Spinal cord (tissue), 10 donors: Measurements from ENCODE around the gene NKAP. TPM values are rescaled to one million over a fixed set of nuclear protein-coding genes. Genes with fewer than 3 reads are reported as not detected.
"Not testable (repeated sequence)": the region's sequence is repeated elsewhere in the genome, so short reads cannot be mapped to it uniquely, and the experiment has no call there.

Experiments
- DNase-seq, 6 donors: peaks; one replicate each; pipeline versions ENCODE4 v3.0.0 to v3.0.0-alpha.2; 2013 to 2015; ENCODE audit warnings: low spot score in 6 of 6, low read depth in 4 of 6
- H3K27ac ChIP-seq: one replicate; pipeline ENCODE4 v1.5.1; 2013; ENCODE audit warnings: low read depth, low read length, control low read depth
- H3K27me3 ChIP-seq: one replicate; pipeline ENCODE4 v1.6.1; 2013; ENCODE audit warnings: low read length; ENCODE audit not compliant: control insufficient read depth, insufficient read depth
- H3K36me3 ChIP-seq: one replicate; pipeline ENCODE4 v1.6.1; 2013; ENCODE audit warnings: low read length; ENCODE audit not compliant: control insufficient read depth, insufficient read depth
- H3K4me1 ChIP-seq: one replicate; pipeline ENCODE4 v1.6.1; 2013; ENCODE audit warnings: low read length; ENCODE audit not compliant: control insufficient read depth, insufficient read depth
- H3K4me3 ChIP-seq: one replicate; pipeline ENCODE4 v1.5.1; 2013; ENCODE audit warnings: low read depth, low read length, control low read depth
- H3K9me3 ChIP-seq: one replicate; pipeline ENCODE4 v1.6.1; 2013; ENCODE audit warnings: low read length; ENCODE audit not compliant: control insufficient read depth, insufficient read depth
- WGBS: methylation state at CpG from one replicate; pipeline ENCODE4 v1.1.5; 2013; ENCODE audit warnings: missing lambda C conversion rate; ENCODE audit not compliant: insufficient coverage; 5-methylcytosine and 5-hydroxymethylcytosine counted together
- polyA plus RNA-seq, 2 donors: library from polyadenylated mRNA; unstranded; fragments of 120-200 nt; gene quantifications; one replicate each; pipeline ENCODE4 v1.2.1, GENCODE V29; 2013; ENCODE audit not compliant: insufficient read length in 2 of 2
- total RNA-seq, 2 donors: library from RNA; depleted of rRNA in 1 of 2; stranded (reverse); fragments of 120-200 nt in 1 of 2; fragments of >200 nt in 1 of 2; gene quantifications; one replicate each; pipeline versions ENCODE4 v1.2.3 to v1.2.4, GENCODE V29; 2013 to 2014
- donor health status: healthy.

Gene NKAP
- total and polyA plus RNA-seq, 4 donors = 8.9 to 14.5 (median 11.6) TPM

DNA sequence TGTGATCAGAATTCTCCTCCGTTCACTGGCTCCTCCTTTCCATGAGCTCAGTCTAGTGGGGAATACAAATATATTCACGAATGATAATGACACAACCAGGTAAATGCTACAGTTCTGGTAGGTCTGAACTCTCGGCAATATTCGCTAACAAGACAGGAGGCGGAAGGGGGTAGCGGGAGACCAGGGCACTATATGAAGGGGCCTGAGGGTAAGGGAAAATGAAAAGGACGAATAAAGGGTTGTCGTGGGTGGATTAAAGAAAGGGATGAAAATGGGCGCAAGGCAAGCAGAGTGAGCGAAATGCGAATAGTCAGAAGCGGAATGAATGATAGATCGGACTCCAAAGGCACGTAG, 743 bp downstream of the NKAP start:
- H3K9me3 ChIP-seq = no peaks in the 10 kb centered on the region
- DNase-seq = no peak
- H3K27ac ChIP-seq = peak overlapping the region; percentile 92
- peaks cover 11% of the 10 kb centered on the region for H3K4me1 ChIP-seq
- peaks cover 3% of the 10 kb centered on the region for H3K36me3 ChIP-seq
- peak overlapping the region; percentile 80 for H3K4me3 ChIP-seq
- WGBS = 29% methylated on average over 12 of the region's 14 CpGs
- no peaks in the 10 kb centered on the region for H3K27me3 ChIP-seq

DNA sequence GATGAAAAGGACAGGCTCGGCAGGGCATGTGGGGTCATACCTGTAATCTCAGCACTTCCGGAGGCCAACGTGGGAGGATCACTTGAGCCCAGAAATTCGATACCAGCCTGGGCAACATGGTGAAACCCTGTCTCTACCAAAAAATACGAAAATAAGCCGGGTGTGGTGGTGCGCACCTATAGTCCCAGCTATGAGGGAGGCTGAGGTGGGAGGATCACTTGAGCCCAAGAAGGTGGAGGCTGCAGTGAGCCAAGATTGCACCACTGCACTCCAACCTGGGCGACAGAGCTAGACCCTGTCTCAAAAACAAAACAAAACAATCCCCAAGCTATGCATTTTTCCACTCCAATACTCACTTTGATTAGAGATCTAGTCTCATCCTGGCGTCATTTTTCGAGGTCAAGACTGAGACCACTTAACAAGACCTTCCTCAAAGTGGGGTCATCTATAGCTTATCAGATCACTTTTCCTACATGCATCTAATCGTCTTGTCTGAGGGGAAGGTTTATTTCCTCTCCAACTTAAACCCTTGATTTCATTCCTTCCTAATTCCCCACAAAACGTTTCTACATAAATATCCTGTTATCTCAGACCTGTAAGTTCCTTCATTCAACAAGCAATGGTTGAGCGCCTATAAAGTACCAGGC, 1.3 kb downstream of the NKAP start:
- peaks cover 5% of the 10 kb centered on the region for H3K36me3 ChIP-seq
- no peak for DNase-seq
- peak overlapping the region; percentile 92 for H3K27ac ChIP-seq
- no peaks in the 10 kb centered on the region for H3K27me3 ChIP-seq
- peak overlapping the region; percentile 80 for H3K4me3 ChIP-seq
- peaks cover 11% of the 10 kb centered on the region for H3K4me1 ChIP-seq
- H3K9me3 ChIP-seq = no peaks in the 10 kb centered on the region
- 67% methylated on average over 4 of the region's 13 CpGs for WGBS

DNA sequence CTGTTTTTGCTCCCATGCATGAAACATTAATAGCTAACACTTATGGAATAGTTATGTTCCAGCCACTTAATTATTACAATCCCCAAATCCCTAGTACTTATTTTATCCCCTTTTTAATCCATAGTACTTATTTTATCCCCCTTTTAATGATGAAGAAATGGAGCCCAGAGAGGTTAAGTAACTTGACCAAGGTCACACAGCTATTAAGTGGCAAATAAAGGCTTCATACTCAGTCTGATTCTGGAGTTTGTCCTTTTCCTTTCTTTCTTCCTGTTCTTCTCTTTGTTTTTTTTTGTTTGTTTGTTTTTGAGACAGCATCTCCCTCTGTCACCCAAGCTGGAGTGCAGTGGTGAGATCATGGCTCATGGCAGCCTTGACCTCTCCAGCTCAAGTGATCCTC, 2.2 kb downstream of the NKAP start:
- DNase-seq = no peak
- H3K36me3 ChIP-seq = peaks cover 5% of the 10 kb centered on the region
- H3K4me1 ChIP-seq = peaks cover 11% of the 10 kb centered on the region
- H3K9me3 ChIP-seq = no peaks in the 10 kb centered on the region
- no peak overlapping the region for H3K4me3 ChIP-seq
- no peaks in the 10 kb centered on the region for H3K27me3 ChIP-seq
- no peak overlapping the region for H3K27ac ChIP-seq

DNA sequence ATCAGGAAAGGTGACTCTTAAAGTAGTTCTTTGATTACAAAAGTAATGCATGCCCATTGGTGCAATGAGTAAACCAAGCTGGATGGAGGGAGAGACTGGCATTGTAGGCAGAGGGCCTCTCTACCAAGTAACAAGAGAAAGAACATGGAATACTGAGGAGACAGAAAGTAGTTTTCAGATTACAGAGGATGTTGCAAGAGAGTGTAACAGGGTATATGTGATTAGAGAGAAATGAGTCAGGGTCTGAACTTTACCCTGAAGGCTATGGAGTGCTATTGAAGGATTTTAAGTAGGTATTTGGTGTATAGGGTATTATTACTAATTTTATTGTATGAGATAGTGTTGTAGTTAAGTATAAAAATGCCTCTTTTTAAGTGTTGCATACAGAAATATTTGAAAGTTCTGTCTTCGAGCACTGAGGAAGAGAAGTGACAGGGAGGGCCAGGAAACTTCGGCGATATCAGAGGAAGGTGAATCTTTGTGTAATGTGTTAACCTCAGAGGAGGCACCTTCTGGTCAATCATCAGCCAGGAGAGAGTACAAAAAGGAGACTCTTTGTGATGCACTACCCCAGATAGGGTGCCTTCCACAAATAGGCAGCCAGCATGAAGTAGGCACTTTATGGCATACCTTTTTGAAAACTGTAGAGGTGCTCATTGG, 8.2 kb downstream of the NKAP start:
- 100% methylated on average over 3 of the region's 3 CpGs for WGBS
- peaks cover 13% of the 10 kb centered on the region for H3K36me3 ChIP-seq

DNA sequence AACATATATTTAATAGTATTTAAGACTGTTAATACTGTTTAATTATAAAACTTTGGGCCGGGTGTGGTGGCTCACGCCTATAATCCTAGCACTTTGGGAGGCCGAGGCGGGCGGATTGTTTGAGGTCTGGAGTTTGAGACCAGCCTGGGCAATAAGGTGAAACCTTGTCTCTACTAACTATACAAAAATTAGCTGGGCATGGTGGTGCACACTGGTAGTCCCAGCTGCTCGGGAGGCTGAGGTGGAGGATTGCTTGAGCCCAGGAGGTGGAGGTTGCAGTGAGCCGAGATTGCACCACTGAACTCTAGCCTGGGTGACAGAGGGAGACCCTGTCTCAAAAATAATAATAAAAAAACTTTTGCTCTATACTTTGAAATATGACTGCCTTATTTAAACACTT, 21.2 kb downstream of the NKAP start:
- DNase-seq, H3K4me3 ChIP-seq, H3K36me3 ChIP-seq, H3K27me3 ChIP-seq, H3K27ac ChIP-seq, H3K4me1 ChIP-seq, H3K9me3 ChIP-seq: not testable (repeated sequence)
- WGBS = no CpG with 5 or more reads among the region's 7 CpGs

More for the DNA sequence above, 8.2 kb downstream of the NKAP start:
- Histone ChIP-seq H3K4me3 (no peak overlapping the region), H3K27ac (no peak overlapping the region), H3K27me3 (no peaks in the 10 kb centered on the region), H3K4me1 (no peaks in the 10 kb centered on the region), H3K9me3 (no peaks in the 10 kb centered on the region)
- no peak for DNase-seq

DNA sequence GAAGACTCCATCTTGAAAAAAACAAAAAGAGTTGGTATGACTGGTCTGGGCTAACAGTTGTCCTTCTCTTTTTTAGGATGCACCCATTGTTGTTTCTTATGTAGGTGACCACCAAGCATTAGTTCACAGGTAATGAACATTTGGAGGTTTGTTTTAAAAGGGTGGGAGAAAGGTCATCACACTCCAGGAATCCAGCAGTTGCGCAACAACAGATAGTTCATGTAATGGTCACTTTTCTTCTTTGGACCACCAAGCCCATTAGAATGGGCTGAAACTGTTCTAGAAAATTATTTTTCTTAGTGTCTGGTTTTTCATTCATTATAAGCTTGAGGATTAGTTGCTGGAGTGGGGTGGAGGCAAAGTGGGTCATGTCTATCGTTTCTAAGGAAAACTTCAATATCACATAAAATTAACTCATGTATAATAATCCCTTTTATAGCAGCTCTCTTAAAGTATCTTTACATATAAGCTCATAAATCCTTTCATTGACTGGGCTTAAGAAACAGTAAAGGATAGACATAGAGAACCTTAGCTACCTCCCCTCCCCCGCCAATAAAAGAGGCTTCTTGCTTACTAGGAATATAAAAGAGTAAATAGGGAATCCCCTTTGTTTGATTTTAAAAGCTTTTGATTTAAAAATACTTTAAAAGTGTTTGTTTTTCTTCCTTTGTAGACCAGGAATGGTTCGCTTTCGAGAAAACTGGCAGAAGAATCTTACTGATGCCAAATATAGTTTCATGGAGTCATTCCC, 23.5 kb downstream of the NKAP start:
- WGBS = 100% methylated on average over 1 of the region's 5 CpGs
- no peak for DNase-seq

DNA sequence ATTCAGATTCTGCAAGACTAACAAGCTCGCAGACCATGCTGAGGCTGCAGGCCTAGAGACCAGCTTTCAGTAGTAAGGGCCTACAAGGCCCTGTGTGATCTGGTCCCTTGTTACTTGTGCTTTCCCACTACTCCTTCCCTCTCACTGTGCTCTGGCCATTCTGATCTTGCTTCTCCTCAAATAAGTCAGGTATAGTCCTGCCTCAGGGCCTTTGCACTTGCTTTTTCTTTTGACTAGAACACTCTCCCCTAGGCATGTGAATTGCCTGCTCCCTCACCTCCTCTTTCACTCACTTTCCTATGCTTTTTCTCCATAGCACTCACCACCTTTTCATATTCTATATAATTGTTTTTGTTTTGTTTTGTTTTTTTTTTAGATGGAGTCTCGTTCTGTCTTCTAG, 25.7 kb downstream of the NKAP start:
- Histone ChIP-seq H3K9me3 (no peaks in the 10 kb centered on the region), H3K27me3 (no peaks in the 10 kb centered on the region), H3K36me3 (no peaks in the 10 kb centered on the region), H3K27ac (no peak overlapping the region), H3K4me3 (no peak overlapping the region), H3K4me1 (no peaks in the 10 kb centered on the region)
- DNase-seq = no peak
- 100% methylated on average over 1 of the region's 2 CpGs for WGBS

More for the DNA sequence above, 23.5 kb downstream of the NKAP start:
- H3K4me1 ChIP-seq = no peaks in the 10 kb centered on the region
- H3K36me3 ChIP-seq = peaks cover 2% of the 10 kb centered on the region
- H3K27me3 ChIP-seq = no peaks in the 10 kb centered on the region
- no peaks in the 10 kb centered on the region for H3K9me3 ChIP-seq
- H3K27ac ChIP-seq = no peak overlapping the region
- H3K4me3 ChIP-seq = no peak overlapping the region

DNA sequence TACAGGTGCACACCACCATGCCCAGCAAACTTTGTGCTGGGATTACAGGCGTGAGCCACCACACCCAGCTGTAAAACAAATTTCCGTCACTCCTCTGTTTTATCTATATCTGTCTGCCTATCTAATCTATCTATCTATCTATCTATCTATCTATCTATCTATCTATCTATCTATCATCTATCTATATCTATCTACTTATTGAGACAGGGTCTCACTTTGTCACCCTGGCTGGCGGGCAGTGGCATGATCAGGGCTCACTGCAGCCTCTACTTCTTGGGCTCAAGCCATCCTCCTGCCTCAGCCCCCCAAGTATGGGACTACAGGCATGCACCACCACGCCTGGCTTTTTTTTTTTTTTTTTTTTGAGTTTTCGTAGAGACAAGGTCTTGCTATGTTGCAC, 27.2 kb downstream of the NKAP start:
- no peaks in the 10 kb centered on the region for H3K27me3 ChIP-seq
- no peak overlapping the region for H3K27ac ChIP-seq
- no peaks in the 10 kb centered on the region for H3K36me3 ChIP-seq
- no peak for DNase-seq
- 82% methylated on average over 4 of the region's 5 CpGs for WGBS
- H3K9me3 ChIP-seq = no peaks in the 10 kb centered on the region
- H3K4me1 ChIP-seq = no peaks in the 10 kb centered on the region
- no peak overlapping the region for H3K4me3 ChIP-seq

DNA sequence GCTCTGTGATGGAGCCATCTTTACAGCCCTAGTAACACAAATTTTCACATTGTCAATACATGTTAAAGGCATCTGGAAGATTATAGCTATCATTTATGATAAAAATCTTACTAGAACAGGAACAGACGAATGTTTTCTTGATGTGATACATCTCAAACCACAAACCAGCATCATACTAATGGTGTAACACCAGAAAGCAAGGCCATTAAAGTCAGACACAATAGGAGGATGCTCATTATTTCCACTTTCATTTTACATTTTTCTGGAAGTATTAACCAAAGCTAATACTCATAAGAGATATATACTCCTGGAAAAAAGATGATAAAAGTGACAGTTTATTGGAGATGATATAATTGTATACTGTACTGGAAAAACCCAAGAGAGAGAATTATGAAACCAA, 42.6 kb downstream of the NKAP start:
- no peaks in the 10 kb centered on the region for H3K4me1 ChIP-seq
- no CpG with 5 or more reads among the region's 1 CpG for WGBS
- no peak for DNase-seq

DNA sequence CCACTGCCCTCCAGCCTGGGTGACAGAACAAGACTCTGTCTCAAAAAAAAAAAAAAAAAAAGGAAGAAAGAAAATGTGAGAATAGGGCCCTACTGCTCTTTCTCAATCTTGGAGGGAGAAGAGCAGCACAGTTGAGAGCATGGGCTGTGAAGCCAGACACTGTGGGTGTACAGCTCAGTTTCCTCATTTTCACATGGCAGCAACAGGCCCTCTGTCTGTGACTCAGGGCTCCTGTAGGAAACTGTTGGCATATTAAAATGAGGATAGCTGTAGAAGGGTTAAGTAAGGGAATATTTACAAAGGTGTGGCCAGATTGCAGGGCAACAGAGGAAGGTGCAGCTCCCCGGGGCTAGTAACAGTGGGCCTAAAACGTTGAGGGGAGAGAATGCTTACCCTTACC, 44.4 kb downstream of the NKAP start:
- no peak for DNase-seq
- Histone ChIP-seq H3K27ac (no peak overlapping the region), H3K9me3 (no peaks in the 10 kb centered on the region), H3K36me3 (no peaks in the 10 kb centered on the region), H3K4me1 (no peaks in the 10 kb centered on the region), H3K4me3 (no peak overlapping the region), H3K27me3 (no peaks in the 10 kb centered on the region)
- no CpG with 5 or more reads among the region's 2 CpGs for WGBS

More for the DNA sequence above, 42.6 kb downstream of the NKAP start:
- H3K36me3 ChIP-seq = no peaks in the 10 kb centered on the region
- H3K9me3 ChIP-seq = no peaks in the 10 kb centered on the region
- no peak overlapping the region for H3K4me3 ChIP-seq
- H3K27me3 ChIP-seq = no peaks in the 10 kb centered on the region
- no peak overlapping the region for H3K27ac ChIP-seq
